NCI-H446 (cell line): Measurements from ENCODE around the gene MEF2C.

Experiments used
- DNase-seq, 2 experiments: peaks; one replicate each; lab custom pipeline; 2025; lab: John Stamatoyannopoulos, UW

MEF2C gene

DNA sequence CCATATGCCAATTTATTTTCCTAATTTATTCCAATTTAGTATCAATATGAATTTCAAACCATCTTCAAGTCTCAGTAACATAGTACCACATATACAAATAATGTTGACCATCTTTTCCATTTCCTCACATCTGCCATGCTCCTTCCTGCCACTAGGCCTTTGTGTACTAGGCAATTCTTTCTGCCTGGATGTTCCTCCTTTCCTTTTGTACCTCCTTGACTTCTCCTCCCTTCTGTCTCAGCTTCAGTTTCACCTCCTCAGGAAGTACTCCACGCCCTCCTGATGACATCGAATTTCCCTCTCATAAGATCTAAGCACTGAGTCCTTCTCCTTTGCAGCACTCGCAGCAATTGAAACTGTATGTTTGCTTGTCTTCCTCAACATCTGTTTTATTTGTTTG lies 53.9 kb downstream of the MEF2C start:
- DNase-seq = no peak

DNA sequence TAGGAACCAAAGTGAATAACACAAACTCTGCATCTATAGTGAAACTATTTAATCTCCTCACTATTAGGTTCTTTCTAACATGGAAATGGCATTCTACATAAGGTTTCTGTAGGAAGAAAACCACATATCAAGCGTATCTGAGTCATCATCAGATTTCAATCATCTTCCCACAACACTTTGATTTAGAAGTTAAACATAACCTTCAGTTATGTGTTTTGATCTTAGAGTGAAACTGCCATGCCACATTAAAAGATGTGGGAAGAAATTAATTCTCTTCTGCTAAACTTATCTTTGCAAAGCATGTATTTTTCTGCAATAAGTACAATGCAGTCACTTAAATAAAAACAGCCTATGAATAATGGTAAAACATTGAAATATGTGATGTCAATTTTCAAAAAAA lies 55.0 kb downstream of the MEF2C start:
- no peak for DNase-seq

DNA sequence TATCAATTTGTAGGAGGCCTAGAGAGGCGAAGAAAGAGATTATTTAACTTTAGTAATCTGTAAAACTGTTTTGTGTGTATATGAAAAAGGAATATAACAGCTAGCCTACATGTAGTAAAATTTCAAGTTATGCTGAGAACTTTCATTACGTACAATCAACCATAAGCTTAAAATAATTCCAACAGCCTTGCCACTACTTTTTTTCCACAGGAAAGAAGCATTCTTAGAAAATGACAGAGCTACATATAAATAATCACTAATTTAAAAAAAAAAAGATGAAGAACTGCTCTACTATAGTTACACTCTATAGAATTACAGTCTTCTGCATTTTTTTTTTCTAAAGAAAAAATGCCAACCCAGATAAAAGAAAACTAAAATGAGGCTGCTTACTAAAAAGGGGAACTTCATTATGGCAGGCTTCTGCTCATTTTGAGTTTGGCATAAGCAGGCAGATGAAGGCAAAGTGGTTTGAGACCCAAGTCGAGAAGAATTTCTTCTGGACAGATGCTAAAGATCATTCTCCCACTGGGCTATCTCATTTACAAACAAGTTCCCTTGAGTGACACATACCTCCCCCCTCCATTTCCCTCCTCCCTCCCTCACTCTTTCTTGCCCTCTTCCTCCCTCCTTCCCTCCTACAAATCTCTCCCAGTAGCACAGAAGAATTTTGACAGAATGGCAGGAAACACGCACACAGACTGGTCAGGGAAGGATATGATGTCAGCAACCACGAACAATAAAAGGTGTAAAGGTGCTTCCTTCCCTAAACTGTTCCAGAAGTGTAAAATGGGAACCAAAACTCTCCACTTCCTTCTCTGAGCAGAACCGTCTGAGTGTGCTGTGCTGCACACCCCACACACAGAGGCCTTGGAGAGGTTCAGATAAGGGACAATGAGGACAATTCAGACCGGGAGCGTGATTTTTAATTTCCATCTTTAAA lies 56.1 kb downstream of the MEF2C start:
- peak in 1 of 2 experiments; percentile 23 for DNase-seq

DNA sequence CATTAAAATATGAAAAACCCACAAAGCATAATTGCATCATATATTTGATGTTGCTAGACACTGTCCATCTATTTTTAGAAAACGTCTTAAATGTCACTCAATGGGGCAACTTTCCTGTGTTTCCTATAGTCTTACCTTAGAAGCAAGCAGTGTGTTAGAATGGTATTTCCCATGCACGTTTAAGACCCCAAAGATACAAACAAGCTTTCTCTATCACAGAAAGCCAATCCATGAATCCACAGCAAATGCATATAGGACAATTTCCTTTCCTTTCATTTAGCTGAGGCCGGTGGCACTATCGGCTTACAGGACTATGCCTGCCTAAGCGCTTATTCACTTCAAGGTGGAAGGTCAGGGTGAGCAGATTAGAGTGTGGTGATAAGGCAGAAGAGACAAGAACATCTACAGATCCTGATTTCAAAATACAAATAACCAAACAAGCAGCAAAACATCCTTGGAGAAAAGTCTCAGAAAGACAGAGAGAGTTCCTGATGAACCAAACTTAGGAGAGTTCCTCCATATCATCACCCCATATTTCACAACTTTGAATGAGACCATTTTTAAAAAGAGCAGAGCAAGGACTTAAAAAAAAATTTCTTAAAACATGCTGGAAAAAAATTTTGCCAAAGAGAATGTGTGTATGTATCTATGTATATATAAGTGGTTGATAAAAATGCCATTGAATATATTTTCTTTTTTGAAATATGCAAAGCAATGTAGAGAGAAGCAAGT lies 57.2 kb downstream of the MEF2C start:
- no peak for DNase-seq

DNA sequence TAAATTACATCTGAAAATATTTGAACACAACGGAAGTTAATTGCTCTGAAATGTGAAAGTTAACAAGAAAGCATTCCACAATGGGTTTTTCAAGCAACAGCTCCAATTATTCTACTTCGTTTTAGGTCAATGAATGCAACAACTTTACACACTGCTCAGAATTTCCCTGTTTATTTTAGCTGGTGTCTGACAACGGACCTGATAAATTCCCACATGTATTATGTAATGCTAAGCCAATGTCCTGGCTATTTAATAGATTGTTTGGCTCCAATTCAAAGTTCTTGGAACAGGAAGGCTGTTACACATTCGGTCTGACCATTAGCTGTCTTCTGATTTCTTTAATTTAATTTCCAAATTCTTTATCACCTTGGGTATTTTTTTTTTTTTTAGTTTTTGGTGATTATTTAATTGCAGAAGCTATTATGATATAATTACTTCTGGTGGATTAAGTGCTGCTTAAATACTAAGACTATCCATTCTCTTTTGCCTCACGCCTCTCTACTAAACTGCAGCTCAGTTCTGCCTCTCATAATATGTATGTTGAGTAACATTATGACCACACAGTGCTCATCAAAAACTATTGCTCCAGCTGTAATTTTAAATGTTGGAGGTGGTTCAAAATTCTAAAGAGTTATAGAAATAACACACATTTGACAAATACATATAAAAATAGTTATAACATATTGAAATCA lies 57.9 kb downstream of the MEF2C start:
- DNase-seq = peak in 1 of 2 experiments; percentile 62

DNA sequence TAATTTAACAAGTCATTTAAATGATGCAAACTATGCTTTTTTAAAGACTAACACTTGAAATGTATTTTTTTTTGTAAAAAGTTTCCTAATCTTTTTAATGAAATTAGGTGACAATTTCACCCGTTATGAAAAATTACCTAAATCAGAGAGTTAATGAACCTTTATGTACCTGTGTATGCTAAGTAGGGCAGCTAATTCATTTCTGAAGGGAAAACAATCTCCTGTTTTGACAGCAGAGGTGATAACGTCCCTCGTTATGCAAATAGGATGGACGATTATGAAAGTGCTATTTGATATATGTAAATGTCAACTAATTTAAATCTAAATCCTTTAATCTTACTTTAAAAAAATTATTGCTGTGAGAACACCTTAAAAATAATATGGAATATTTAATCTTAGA lies 58.8 kb downstream of the MEF2C start:
- no peak for DNase-seq

DNA sequence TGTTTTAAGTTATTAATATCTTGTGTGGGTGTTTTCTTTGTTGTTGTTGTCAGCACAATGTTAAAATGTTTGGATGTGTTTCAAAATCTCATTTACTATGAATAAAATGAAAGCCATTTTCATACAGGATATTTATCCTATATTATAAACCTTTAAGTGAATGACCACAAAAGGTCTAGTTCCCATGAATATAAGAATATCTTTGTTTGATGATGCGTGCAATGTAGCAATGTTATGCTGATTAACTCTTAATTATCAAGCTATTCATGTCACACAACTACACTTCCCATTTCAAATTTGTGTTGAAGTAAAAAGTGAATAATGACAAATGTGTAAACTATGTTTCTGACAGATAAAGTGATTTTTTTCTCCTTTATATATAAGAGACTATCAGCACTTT lies 59.8 kb downstream of the MEF2C start:
- DNase-seq = no peak

DNA sequence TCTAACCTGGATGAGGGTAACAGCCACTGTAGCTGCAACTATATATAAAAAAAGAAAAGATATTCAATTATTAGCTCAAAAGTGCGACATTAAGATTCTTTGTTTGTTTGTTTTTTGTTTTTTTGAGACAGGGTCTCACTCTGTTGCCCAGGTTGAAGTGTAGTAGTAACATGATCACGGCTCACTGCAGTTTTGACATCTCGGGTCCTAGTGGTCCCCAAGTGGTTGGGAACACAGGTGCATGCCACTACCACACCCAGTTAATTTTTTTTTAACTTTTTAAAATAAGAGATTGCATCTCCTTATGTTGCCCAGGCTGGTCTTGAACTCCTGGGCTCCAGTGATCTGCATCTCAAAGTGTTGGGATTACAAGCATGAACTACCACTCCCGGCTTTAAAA lies 61.8 kb downstream of the MEF2C start:
- DNase-seq = no peak

DNA sequence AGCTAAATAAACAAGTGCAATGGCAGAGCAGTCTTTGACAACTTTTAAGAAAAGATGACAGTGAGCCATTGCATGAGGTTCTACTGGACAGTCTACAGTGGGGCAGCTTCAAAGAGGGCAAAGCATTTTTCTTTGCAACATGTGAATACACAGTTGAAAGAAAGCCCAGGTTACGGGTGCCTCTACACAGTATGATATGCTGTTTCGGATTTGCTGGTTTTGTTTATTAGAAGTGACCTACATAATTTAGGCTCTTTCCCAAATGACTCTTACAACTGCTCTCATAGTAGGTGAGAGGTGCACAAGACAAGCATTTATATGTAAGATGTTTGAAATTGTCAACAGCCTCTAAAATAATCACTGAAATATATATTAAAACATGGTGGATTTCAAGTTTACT lies 62.4 kb downstream of the MEF2C start:
- no peak for DNase-seq

DNA sequence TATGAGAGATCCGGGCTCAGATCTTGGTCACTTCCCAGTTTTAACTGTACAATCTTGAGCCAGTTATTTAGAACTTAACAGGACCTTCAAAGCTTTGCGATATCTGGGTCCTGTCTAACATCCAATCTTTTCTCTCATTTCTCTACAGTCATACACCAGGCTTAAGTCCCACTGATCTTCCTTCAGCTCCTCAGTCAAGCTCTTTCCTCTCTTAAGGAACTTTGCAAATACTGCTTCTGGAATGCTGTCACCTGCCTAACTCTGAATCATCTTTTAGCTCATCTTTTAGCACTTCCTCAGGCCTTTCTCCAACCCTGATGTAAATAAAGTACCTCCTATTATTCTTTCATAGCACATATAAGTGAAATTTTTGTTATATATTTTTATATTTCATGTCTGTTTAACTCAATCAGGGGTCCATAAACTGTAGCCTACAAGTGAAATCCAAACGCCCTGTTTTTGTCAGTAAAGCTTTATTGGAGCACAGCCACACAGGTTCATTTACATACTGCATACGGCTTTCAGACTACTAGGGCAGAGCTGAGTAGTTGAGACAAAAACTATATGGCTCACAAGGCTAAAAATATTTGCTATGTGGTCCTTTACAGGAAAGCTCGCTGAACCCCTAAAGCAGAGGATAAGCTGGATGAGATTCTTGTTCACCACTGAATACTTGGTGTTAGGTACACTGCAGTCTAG lies 63.5 kb downstream of the MEF2C start:
- DNase-seq = no peak

DNA sequence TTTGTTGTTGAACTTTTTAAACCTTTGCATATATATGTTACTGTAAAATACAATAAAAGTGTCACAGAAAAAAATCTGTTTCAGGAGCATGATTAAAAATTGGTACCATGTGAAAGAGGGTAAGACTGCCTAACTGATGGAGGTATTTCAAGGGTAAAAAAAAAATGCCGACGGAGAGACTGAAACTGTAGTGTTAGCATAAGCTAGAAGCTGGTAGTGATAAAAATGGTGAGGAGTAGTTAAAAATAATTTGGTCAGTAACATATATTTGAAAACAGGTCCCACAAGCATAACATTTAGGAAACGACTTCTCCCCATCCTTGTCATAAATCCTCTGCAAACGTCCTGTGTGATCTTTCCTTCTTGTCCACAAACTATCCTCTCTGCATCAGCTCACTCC lies 64.7 kb downstream of the MEF2C start:
- no peak for DNase-seq

DNA sequence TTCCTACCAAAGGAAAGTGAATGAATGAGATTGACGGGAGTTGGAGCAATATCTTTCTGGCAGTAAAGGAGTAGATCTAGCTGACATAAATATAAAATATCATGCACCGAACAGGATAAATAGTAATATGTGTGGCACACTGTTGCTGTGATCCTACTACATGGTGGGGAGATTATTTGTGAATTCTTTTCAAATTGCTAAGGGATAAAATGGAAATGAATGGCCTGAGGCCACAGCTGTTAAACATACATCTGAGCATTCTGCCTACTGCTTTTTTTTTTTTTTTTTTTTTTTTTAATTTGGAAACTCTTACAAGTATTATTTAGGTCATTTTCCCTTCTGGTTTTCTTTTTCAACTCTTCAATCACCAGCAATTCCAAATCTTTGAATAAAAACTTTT lies 66.8 kb downstream of the MEF2C start:
- DNase-seq = no peak

DNA sequence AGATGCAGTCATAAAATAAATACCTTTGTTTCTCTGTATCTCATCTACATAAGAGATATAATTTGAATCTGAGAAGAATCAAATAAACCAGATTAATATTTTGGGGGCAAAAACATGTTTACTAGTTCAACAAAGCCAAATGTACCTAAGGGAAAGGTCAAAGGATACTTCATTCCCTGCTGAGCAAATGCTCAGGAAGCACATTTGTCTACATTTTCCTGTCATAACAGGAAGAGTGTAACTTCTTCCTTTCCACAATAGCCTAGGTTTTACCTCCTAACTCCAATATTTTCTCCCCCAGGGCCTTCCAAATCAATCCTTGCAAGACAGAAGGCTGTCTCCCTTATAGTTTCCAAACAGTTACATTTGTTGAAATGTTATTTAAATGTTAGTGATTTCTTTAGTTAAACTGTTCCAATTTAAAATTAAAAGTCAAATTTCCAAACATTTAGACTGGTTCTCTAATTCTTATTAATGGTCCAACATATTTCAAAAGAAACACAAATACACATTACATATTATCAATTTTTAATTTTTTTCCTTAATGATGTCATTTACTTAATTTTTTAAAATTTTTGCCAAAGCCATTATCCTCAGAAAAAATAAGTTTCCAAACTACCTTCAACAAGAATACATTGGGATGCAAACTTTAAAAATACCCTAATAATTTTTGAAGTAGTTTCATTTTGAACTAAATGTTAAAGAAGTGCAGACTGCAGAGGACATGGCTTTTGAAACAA lies 67.8 kb downstream of the MEF2C start:
- DNase-seq = no peak

DNA sequence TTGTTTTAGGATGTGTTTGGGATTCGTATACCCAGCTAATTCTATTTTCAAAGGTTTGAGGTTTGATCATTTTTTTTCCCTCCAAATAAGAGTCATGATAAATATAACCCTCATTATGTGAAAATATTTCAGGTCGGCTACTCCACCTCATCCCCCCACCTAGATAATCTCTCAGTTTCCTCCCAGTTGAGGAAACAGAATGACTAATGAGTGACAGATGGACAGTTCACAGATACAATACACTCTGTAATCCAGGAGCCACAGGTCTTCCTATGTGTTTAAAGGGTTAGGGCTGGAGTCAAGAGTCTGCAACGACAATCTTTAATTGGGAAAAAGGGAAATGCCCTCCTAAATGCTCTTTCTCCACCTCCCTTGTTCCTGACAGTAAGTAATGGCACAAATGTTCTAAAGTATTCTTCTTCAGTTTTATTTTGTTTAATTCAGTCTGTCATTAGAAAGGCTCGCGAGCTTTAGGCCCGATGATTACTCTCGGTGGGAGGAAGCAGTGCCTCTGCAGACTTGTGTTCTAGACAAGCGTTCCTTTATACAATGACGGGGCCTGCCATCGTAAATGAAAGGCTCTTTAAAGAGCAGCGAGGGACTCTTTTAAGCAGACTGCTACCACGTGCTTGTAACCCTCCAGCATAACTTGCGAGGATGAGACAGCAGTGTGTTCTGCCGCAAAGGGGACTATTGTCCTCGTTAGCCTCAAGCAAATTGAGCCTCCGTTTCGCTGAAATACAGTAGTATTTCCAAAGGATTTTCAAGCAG lies 69.0 kb downstream of the MEF2C start:
- no peak for DNase-seq

DNA sequence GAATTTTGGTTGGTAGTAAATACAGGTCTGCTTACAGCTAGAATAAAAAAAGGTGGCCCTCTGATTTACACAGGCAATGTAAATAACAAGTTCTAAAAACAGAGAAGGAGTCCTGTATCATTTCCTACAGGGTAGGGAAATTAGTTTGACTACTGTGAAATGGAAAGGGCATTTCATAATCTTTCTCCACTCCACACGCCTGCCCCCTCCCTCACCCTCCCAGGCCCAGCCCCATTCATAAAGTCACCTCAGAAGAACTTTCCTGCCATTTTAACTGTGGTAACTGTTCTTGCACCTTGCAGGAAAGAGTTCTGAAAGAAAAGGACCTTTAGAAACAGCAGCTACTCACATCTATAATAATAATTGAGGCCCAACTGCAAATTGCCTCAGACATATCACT lies 69.7 kb downstream of the MEF2C start:
- DNase-seq = no peak

DNA sequence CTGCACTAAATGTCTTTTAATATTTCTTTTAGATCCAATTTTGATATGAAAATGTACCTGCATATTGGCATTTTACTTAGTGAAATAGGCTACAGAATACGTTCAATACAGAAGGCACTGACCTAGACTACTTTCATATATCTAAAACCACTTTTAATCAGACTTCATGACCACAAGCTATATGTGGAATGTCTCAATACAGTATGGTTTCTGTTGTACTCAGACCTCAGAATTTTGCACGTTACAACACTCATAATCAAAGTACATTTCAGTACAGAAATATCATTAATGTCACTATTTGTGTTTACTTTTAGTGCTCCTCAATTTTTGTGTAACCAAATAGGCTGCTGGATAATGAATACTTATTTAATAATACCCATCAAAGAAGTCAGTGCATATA lies 74.8 kb downstream of the MEF2C start:
- no peak for DNase-seq

DNA sequence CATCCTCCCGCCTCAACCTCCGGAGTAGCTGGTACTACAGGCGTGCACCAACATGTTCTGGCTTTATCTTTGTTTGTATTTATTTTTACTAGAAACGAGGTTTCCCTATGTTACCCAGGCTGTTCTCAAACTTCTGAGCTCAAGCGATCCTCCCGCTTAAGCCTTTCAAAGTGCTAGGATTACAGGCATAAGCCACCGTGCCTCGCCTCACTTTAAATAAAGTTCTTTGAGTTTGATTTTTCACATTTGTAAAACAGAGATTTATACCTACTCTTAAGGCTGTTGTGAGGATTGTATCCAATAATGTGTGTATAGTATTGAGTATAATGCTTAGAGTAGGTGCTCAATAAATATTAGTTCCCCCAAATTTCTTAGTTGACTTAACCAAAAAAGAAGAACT lies 75.7 kb downstream of the MEF2C start:
- DNase-seq = no peak

DNA sequence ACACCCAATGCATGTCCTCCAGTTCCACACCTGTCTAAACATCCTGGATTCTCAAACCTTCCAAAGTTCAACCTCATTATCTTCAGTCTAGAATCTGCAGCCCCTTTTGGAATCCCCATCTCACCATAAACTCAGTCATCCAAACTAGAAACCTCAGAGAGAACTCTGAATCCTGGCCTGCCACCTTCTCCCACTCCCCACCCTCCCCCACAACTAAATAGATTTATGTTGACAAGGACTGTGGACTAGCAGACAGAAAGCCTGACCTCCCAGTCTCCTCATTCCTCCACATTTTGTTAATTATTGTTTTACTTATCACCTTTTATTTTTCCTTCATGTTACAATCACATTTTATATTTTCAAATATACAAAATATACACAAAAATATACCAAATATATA lies 76.6 kb downstream of the MEF2C start:
- no peak for DNase-seq

DNA sequence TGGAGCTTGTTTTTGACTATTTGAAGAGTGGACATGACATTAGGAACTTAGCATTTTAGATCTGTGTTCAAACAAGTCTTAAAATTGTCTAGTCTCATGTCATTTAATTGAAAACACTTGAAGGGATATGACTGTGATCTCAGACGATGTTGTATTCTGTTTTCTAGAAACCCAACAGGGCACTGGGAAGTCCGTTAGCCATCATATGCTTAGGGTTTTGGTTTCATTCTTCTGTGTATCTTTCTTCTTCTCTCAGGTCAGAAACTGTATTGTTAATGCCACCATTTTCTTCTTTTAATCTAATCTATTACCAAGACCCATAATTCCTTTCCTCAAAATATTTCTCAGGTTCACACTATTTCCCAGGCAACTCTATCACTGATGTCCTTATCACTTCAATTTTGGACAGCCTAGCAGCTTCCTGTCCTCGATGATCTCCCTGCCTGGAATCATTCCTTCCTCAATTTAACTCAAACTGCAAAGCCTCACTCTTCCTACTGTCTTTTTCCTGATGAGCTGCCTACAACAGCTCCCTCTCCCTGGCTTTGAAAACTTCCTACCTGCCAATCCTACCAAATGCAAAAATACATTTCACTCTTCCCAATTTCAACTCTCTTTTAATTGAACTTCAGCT lies 77.7 kb downstream of the MEF2C start:
- DNase-seq = no peak

DNA sequence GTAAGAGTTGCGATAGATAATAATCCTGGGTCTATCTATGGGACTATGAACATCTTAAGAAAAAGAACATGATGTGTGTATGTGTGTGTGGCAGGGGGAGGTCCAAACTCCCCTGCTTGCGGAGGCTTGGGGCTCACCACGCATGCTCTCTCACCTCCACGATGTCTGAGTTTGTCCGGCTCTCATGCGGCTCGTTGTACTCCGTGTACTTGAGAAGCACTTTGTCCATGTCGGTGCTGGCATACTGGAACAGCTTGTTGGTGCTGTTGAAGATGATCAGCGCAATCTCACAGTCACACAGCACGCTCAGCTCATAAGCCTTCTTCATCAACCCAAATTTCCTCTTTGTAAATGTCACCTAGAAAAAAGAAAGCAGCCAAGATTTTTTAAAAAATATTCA lies 78.5 kb downstream of the MEF2C start:
- no peak for DNase-seq
